Keratinocyte (primary cell): ENCODE results near the gene CSF3.

Experiments
- CTCF ChIP-seq, 3 experiments: IDR thresholded peaks in 1 of 3; conservative IDR thresholded peaks in 1 of 3; optimal IDR thresholded peaks in 1 of 3; 2 replicates in 2 of 3; 3 replicates in 1 of 3; pipeline versions ENCODE3 to v1.5.1; 2011; ENCODE audit warnings: low read length in 3 of 3, mild to moderate bottlenecking in 3 of 3, moderate library complexity in 2 of 3, control low read depth in 1 of 3, inconsistent platforms in 1 of 3; ENCODE audit not compliant: insufficient read depth in 2 of 3; ENCODE audit errors: extremely low read depth in 1 of 3
- EZH2 ChIP-seq: IDR thresholded peaks from one replicate; pipeline ENCODE4 v1.6.1; 2012; ENCODE audit warnings: inconsistent platforms, mild to moderate bottlenecking, low read length, moderate library complexity

- TF ChIP-seq CTCF (optimal IDR thresholded peaks at IDR 0.05 in 1 of 3, IDR thresholded peaks at IDR 0.05 in 1 of 3, conservative IDR thresholded peaks at IDR 0.05 in 1 of 3; ENCODE audit: extremely low read depth in 1 of 3, insufficient read depth in 2 of 3, low read length in 3 of 3) (no peak), EZH2 (no peak)
Observed at GRCh38 chr17:39974433-39974832, 40.8 kb upstream of the CSF3 start.
